Hepatocyte (in vitro differentiated cells): ENCODE data around the gene CAMK2G. TPM values are rescaled to one million over a fixed set of nuclear protein-coding genes. Genes with fewer than 3 reads are reported as not detected.

Source experiments
- DNase-seq: peaks from one replicate; pipeline ENCODE4 v3.0.0-alpha.2; 2016; ENCODE audit warnings: low spot score
- H2AFZ ChIP-seq: fragments of 200-600 bp; sonication (generic); 2 replicates; pipeline ENCODE4 v1.6.0; 2016; ENCODE audit warnings: antibody characterized with exemption, mild to moderate bottlenecking
- H3K27ac ChIP-seq: fragments of 200-600 bp; sonication (generic); 2 replicates; pipeline ENCODE4 v1.5.1; 2016; ENCODE audit warnings: mild to moderate bottlenecking
- H3K27me3 ChIP-seq: fragments of 200-600 bp; sonication (generic); 2 replicates; pipeline ENCODE4 v1.6.1; 2016
- H3K36me3 ChIP-seq: fragments of 200-600 bp; sonication (generic); replicated peaks from 2 replicates; pipeline ENCODE4 v1.5.1; 2016; ENCODE audit warnings: low read depth; ENCODE audit not compliant: insufficient read depth
- H3K4me1 ChIP-seq: fragments of 200-600 bp; sonication (generic); 2 replicates; pipeline ENCODE4 v1.5.1; 2016; ENCODE audit warnings: mild to moderate bottlenecking, moderate library complexity; ENCODE audit not compliant: insufficient read depth
- H3K4me2 ChIP-seq: fragments of 200-600 bp; sonication (generic); 2 replicates; pipeline ENCODE4 v1.6.0; 2016
- H3K4me3 ChIP-seq: fragments of 200-600 bp; sonication (generic); 2 replicates; pipeline ENCODE4 v1.5.1; 2016; ENCODE audit warnings: mild to moderate bottlenecking
- H3K79me2 ChIP-seq: fragments of 200-600 bp; sonication (generic); 2 replicates; pipeline ENCODE4 v1.6.0; 2017; ENCODE audit warnings: mild to moderate bottlenecking
- H3K9me2 ChIP-seq: fragments of 200-600 bp; sonication (generic); replicated peaks from 2 replicates; pipeline ENCODE4 v1.6.0; 2017; ENCODE audit warnings: mild to moderate bottlenecking; ENCODE audit not compliant: insufficient read depth
- H3K9me3 ChIP-seq: fragments of 200-600 bp; sonication (generic); 2 replicates; pipeline ENCODE4 v1.5.1; 2016; ENCODE audit warnings: low read depth, mild to moderate bottlenecking
- H4K20me1 ChIP-seq: fragments of 200-600 bp; sonication (generic); 2 replicates; pipeline ENCODE4 v1.6.0; 2016; ENCODE audit warnings: mild to moderate bottlenecking; ENCODE audit not compliant: insufficient read depth, poor library complexity, severe bottlenecking
- CTCF ChIP-seq: fragments of 200-600 bp; sonication (generic); IDR thresholded peaks from 2 replicates; pipeline ENCODE4 v1.5.1; 2016; ENCODE audit warnings: antibody characterized with exemption, mild to moderate bottlenecking; ENCODE audit not compliant: poor library complexity
- EZH2 ChIP-seq: fragments of 200-600 bp; sonication (generic); IDR thresholded peaks from 2 replicates; pipeline ENCODE4 v1.6.1; 2016; ENCODE audit warnings: antibody characterized with exemption, mild to moderate bottlenecking, borderline replicate concordance
- EZH2phosphoT487 ChIP-seq: fragments of 200-600 bp; sonication (generic); IDR thresholded peaks from one replicate; pipeline ENCODE4 v1.6.1; 2018; ENCODE audit warnings: antibody characterized with exemption, mild to moderate bottlenecking, low read depth, moderate library complexity; ENCODE audit not compliant: unreplicated experiment, severe bottlenecking
- WGBS: methylation state at CpG from one replicate; pipeline ENCODE4 v1.1.6; 2016; ENCODE audit warnings: low lambda C conversion rate; ENCODE audit errors: missing lambda C conversion rate; 5-methylcytosine and 5-hydroxymethylcytosine counted together
- polyA plus RNA-seq: library from polyadenylated mRNA; unstranded; fragments of >200 nt; fragmentation: Nextera tagmentation; extraction: Ambion mirVana; gene quantifications from 2 replicates; pipeline ENCODE4 v1.2.1, GENCODE V29; 2016
- total RNA-seq: library from RNA; depleted of rRNA; stranded (reverse); fragments of >200 nt; gene quantifications from 2 replicates; pipeline ENCODE4 v1.2.3, GENCODE V29; 2014

The CAMK2G gene
- total and polyA plus RNA-seq, 2 experiments from 2014 or later = 5.2 to 25.0 TPM

- no peaks in the 10 kb centered on the region for H3K27me3 ChIP-seq
- peaks cover 30% of the 10 kb centered on the region for H3K4me1 ChIP-seq
- H2AFZ ChIP-seq = peak overlapping the region; percentile 40
- 33% methylated on average over 4 of the region's 4 CpGs for WGBS
- H3K4me2 ChIP-seq = peak overlapping the region; percentile 67
- H3K27ac ChIP-seq = peak overlapping the region; percentile 89
- H3K9me3 ChIP-seq = no peaks in the 10 kb centered on the region
- no peaks in the 10 kb centered on the region for H3K9me2 ChIP-seq
- H3K36me3 ChIP-seq = no peaks in the 10 kb centered on the region
- no peak for DNase-seq
- H3K4me3 ChIP-seq = no peak overlapping the region
- H3K79me2 ChIP-seq = no peaks in the 10 kb centered on the region
- H4K20me1 ChIP-seq = no peaks in the 10 kb centered on the region
- TF ChIP-seq EZH2phosphoT487 (no peak), EZH2 (no peak), CTCF (no peak)
Observed at GRCh38 chr10:73886661-73887293, 12.4 kb upstream of the CAMK2G start.

- no peaks in the 10 kb centered on the region for H3K9me2 ChIP-seq
- peaks cover 30% of the 10 kb centered on the region for H3K4me1 ChIP-seq
- H3K4me3 ChIP-seq = no peak overlapping the region
- no peaks in the 10 kb centered on the region for H4K20me1 ChIP-seq
- no peak overlapping the region for H2AFZ ChIP-seq
- WGBS = 9% methylated on average over 5 of the region's 5 CpGs
- TF ChIP-seq CTCF (peak; percentile 88), EZH2phosphoT487 (no peak)
- H3K27ac ChIP-seq = peak overlapping the region; percentile 89
- H3K27me3 ChIP-seq = no peaks in the 10 kb centered on the region
- no peaks in the 10 kb centered on the region for H3K36me3 ChIP-seq
- no peaks in the 10 kb centered on the region for H3K9me3 ChIP-seq
- DNase-seq = peak; percentile 88
- H3K79me2 ChIP-seq = no peaks in the 10 kb centered on the region
- no peak overlapping the region for H3K4me2 ChIP-seq
Observed at GRCh38 chr10:73886085-73886529, 11.8 kb upstream of the CAMK2G start.

GRCh38 chr10:73884017-73884416, 9.7 kb upstream of the CAMK2G start:
- DNase-seq = no peak
- Histone ChIP-seq H3K27me3 (no peaks in the 10 kb centered on the region), H3K4me1 (peaks cover 29% of the 10 kb centered on the region), H3K36me3 (no peaks in the 10 kb centered on the region), H4K20me1 (no peaks in the 10 kb centered on the region), H3K27ac (no peak overlapping the region), H3K9me3 (no peaks in the 10 kb centered on the region), H3K79me2 (no peaks in the 10 kb centered on the region), H2AFZ (no peak overlapping the region), H3K9me2 (no peaks in the 10 kb centered on the region), H3K4me3 (no peak overlapping the region), H3K4me2 (no peak overlapping the region)
- WGBS = 84% methylated on average over 3 of the region's 3 CpGs
- TF ChIP-seq EZH2 (no peak), CTCF (no peak), EZH2phosphoT487 (no peak)
